IPS-15b (cell line): ENCODE measurements around the gene BCL3.

Experiments
- H3K27me3 ChIP-seq: one replicate; pipeline ENCODE4 v1.6.1; 2013; ENCODE audit warnings: low read length; ENCODE audit not compliant: control insufficient read depth, insufficient read depth
- H3K36me3 ChIP-seq: one replicate; pipeline ENCODE4 v1.6.1; 2013; ENCODE audit warnings: low read length; ENCODE audit not compliant: control insufficient read depth, insufficient read depth
- H3K4me1 ChIP-seq: one replicate; pipeline ENCODE4 v1.6.1; 2013; ENCODE audit warnings: mild to moderate bottlenecking, low read length; ENCODE audit not compliant: control insufficient read depth, insufficient read depth
- H3K4me3 ChIP-seq: one replicate; pipeline ENCODE4 v1.5.1; 2013; ENCODE audit warnings: low read depth, low read length
- H3K9ac ChIP-seq: one replicate; pipeline ENCODE4 v1.6.1; 2013; ENCODE audit warnings: low read depth, mild to moderate bottlenecking, low read length
- H3K9me3 ChIP-seq: one replicate; pipeline ENCODE4 v1.6.1; 2013; ENCODE audit warnings: mild to moderate bottlenecking, low read length; ENCODE audit not compliant: control insufficient read depth, insufficient read depth

BCL3 gene

DNA sequence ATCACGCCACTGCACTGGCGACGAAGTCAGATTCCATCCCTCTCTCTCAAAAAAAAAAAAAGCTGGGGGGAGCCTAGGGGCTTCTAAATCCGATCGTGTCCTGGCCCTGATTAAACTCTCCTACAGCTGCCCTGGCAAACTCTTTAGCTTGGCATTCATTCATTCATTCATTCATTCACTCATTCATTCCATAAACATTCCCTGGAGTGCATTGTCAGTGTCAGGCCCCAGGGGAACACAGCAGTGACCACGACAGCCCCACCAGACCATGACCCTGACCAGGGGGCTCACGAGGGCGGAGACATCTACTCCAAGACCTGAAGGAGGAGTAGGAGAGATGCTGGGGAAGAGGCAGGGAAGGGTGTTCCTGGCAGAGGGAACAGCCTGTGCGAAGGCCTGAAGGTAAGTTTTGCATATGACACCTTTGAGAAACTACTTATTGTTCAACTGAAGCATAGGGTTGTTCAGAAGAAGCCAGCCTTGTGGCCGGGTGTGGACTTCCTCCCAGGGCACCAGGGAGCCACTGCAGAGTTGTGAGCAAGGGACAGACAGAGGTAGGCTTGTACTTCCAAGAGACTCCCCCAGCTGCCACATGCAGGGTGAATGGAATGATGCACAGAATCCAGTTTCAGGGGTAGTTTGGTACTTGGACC, 25.1 kb upstream of the BCL3 start:
- H3K4me3 ChIP-seq = no peak overlapping the region
- no peaks in the 10 kb centered on the region for H3K9me3 ChIP-seq
- peaks cover 7% of the 10 kb centered on the region for H3K4me1 ChIP-seq
- H3K9ac ChIP-seq = peak overlapping the region; percentile 24
- H3K27me3 ChIP-seq = no peaks in the 10 kb centered on the region
- H3K36me3 ChIP-seq = no peaks in the 10 kb centered on the region

DNA sequence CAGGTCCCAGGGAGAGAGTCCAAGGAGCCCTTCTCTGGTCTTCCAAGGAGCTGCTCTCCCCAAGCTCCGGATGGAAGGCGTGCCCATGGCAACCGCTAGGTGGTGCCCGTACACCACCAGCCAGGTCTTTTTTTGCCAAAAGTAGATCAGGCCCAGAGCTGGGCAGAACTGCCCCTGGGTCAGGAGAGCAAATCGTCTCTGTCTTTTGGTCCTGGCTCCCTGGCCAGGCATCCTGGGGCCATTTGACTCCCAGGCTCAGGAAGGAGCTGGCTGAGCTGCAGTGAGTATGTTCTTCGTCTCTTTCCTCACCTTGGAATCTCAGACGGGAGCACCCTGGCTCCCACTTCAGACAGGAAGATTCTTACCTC, 24.6 kb upstream of the BCL3 start:
- Histone ChIP-seq H3K4me1 (peaks cover 6% of the 10 kb centered on the region), H3K27me3 (no peaks in the 10 kb centered on the region), H3K9ac (peak overlapping the region; percentile 24), H3K9me3 (no peaks in the 10 kb centered on the region), H3K4me3 (no peak overlapping the region), H3K36me3 (no peaks in the 10 kb centered on the region)

DNA sequence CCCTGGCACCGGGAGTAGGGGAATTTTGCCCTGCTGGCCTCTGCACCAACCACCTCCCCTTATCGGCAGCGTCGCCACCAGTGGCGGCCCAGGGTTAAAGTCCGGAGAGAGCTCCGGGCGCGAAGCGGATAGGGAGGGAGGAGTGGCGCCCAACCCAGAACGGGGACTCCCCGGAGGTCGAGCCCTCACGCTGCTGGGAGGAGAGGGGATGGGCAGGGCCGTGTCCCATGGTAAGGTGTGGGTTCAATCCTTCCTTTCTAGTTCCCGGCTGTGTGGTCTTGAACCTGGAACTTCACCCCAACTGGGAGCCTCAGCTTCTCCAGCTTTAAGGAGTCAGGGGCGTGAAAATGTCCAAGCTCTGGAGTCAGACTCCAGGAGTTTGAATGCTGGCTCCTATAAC, 23.3 kb upstream of the BCL3 start:
- no peaks in the 10 kb centered on the region for H3K27me3 ChIP-seq
- H3K4me1 ChIP-seq = peaks cover 4% of the 10 kb centered on the region
- H3K36me3 ChIP-seq = no peaks in the 10 kb centered on the region
- no peak overlapping the region for H3K4me3 ChIP-seq
- no peaks in the 10 kb centered on the region for H3K9me3 ChIP-seq
- H3K9ac ChIP-seq = no peak overlapping the region

DNA sequence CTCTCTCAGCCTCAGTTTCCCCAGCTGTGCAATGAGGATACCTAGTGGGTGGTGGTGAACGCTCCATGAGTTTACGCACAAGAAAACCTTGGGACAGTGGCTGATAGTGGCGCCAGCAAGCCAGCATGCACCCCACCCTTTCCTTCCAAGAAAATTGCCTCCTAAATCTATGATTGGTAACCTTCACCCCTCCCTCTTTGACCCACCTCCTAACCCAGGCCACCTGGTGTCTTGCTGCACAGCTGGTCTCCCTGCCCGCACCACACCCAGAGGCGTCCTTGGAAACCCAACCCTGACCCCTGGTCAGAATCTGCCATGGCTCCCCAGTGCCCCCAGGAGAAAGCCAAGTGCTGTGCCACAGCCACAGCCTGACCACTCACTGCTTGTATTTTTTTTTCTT, 22.8 kb upstream of the BCL3 start:
- Histone ChIP-seq H3K9ac (no peak overlapping the region), H3K27me3 (no peaks in the 10 kb centered on the region), H3K4me1 (peaks cover 4% of the 10 kb centered on the region), H3K4me3 (no peak overlapping the region), H3K36me3 (no peaks in the 10 kb centered on the region), H3K9me3 (no peaks in the 10 kb centered on the region)

DNA sequence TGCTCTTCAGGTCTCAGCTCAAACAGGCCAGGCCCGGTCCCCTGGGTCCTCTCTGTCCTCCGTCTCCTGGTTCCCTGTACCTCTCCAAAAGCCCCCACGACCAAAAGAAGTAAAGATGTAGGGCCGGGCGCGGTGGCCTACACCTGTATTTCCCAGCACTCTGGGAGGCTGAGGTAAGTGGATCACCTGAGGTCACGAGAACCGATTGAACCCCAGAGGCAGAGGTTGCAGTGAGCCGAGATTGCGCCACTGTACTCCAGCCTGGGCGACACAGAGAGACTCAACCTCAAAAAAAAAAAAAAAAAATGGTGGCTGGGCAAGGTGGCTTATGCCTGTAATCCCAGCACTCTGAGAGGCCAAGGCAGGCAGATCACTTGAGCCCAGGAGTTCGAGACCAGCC, 22.0 kb upstream of the BCL3 start:
- no peaks in the 10 kb centered on the region for H3K27me3 ChIP-seq
- H3K9ac ChIP-seq = no peak overlapping the region
- H3K9me3 ChIP-seq = no peaks in the 10 kb centered on the region
- no peaks in the 10 kb centered on the region for H3K36me3 ChIP-seq
- no peak overlapping the region for H3K4me3 ChIP-seq
- peaks cover 4% of the 10 kb centered on the region for H3K4me1 ChIP-seq

DNA sequence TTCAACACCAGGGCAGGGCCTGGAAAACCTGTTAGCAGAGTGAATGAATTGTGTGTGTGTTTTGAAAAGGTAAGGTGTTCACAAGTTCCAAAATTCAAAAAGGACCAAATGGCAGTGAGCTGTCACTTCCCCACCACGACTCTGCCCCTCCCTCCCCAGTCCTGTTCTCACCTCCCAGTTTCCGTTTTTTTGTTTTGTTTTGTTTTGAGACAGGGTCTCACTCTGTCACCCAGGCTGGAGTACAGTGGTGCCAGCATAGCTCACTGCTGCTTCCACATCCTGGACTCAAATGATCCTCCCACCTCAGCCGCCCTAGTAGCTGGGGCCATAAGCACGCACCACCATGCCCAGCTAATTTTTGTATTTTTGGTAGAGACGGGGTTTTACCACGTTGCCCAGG, 20.3 kb upstream of the BCL3 start:
- no peak overlapping the region for H3K4me3 ChIP-seq
- peaks cover 2% of the 10 kb centered on the region for H3K27me3 ChIP-seq
- no peak overlapping the region for H3K9ac ChIP-seq
- peaks cover 4% of the 10 kb centered on the region for H3K4me1 ChIP-seq
- H3K9me3 ChIP-seq = no peaks in the 10 kb centered on the region
- no peaks in the 10 kb centered on the region for H3K36me3 ChIP-seq

DNA sequence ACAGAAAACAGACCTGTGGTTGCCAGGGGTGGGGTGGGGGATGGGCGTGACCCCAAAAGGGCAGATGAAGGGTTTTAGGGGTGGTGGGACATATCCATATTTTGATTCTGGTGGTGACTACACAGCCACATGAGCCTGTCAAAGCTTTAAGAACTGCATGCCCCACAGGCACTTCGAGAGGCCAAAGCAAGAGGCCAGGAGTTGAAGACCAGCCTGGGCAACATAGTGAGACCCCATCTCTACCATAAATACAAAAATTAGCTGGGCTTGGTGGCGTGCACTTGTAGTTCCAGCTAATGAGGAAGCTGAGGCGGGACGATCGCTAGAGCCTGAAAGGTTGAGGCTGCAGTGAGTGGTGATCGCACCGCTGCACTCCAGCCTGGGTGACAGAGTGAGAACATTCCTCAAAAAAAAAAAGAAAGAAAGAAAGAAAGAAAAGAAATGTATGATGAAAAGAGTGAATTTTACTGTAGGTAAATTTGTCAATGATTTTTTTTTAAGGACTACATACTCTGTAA, 18.9 kb upstream of the BCL3 start:
- H3K4me1 ChIP-seq = peaks cover 4% of the 10 kb centered on the region
- H3K27me3 ChIP-seq = peaks cover 2% of the 10 kb centered on the region
- H3K36me3 ChIP-seq = no peaks in the 10 kb centered on the region
- no peaks in the 10 kb centered on the region for H3K9me3 ChIP-seq
- H3K4me3 ChIP-seq = no peak overlapping the region
- H3K9ac ChIP-seq = no peak overlapping the region

DNA sequence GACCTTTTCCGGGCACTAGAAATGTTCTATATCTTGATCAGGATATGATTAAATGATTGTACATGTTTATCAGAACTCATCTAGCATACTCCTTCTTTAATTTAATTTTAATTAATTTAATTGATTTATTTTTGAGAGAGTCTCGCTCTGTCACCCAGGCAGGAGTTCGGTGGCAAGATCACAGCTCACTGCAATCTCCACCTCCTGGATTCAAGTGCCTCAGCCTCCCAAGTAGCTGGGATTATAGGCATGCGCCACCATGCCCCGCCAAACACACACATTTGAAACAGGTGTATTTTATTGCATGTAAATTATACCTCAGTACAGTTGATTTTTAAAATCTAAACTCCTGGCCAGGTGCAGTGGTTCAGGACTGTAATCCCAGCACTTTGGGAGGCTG, 17.4 kb upstream of the BCL3 start:
- H3K4me3 ChIP-seq = no peak overlapping the region
- H3K27me3 ChIP-seq = peaks cover 5% of the 10 kb centered on the region
- H3K4me1 ChIP-seq = no peaks in the 10 kb centered on the region
- no peak overlapping the region for H3K9ac ChIP-seq
- H3K36me3 ChIP-seq = no peaks in the 10 kb centered on the region
- H3K9me3 ChIP-seq = no peaks in the 10 kb centered on the region

DNA sequence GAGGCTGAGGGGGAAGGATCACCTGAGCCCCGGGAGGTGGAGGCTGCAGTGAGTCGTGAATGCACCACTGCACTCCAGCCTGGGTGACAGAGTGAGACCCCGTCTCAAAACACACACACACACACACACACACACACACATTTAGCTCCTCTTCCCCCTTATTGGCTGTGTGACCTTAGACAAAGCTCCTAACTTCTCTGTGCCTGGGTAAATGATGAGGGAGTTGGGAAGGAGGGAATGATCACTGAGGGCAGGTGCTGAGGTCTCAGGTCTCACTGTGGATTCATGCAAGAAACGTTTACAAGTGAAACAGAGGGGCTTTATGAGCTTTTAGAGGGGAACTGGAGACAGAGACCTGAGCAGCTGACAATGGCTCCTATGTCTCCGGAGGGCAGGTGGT, 16.9 kb upstream of the BCL3 start:
- Histone ChIP-seq H3K9me3 (no peaks in the 10 kb centered on the region), H3K9ac (no peak overlapping the region), H3K4me1 (no peaks in the 10 kb centered on the region)

DNA sequence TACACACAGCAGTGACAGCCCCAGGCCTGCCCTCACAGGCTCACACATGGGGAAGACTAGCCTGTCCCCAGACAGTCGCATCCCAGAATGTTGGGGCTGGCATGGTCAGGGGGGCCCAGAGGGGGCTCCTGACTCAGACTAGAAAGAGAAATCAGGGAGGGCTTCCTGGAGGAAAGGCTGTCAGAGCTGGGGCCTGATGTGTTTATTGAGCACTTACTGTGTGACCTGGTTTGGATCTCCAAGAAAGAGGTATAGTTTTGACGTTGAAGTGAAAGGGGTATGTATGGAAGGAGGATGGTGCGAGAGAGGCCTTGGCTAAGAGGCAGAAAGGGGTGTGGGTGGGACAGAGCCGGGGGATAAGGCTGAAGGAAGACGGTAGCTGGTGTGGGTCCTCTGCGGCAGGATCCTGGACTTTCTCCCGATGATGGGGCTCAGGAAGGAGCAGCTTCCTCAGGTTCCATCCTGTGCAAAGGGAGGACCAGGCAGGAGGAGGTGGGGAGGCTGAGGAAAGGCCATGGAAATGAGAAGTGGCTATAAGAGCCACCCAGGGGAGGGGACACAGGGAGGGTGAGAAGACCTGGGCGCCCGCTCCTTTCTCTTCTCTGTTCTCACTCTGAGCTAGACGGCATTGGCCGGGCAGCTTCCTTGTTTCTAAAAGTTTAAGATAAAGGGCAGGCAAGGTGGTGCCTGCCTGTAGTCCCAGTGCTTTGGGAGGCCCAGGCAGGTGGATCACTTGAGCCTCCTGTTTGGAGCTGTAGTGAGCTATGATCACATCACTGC, 16.1 kb upstream of the BCL3 start:
- no peaks in the 10 kb centered on the region for H3K36me3 ChIP-seq
- no peaks in the 10 kb centered on the region for H3K9me3 ChIP-seq
- H3K4me3 ChIP-seq = no peak overlapping the region
- no peaks in the 10 kb centered on the region for H3K4me1 ChIP-seq
- peaks cover 5% of the 10 kb centered on the region for H3K27me3 ChIP-seq
- no peak overlapping the region for H3K9ac ChIP-seq

More for the DNA sequence above, 16.9 kb upstream of the BCL3 start:
- no peak overlapping the region for H3K4me3 ChIP-seq
- H3K27me3 ChIP-seq = peaks cover 5% of the 10 kb centered on the region
- H3K36me3 ChIP-seq = no peaks in the 10 kb centered on the region

DNA sequence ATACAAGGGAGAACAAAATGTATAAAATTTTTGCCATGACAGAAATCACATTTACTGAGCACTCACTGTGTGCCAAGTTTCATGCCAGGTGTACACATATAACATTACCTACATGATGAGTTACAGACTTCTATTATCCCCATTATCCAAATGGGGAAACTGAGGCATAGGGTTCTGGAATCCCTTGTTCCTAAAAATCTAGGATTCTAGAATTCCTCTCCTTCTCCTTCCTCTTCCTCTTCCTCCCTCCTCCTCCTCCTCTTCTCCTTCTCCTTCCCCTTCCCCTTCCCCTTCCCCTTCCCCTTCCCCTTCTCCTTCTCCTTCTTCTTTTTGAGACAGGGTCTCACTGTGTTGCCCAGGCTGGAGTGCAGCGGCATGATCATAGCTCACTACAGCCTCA, 14.2 kb upstream of the BCL3 start:
- H3K36me3 ChIP-seq = no peaks in the 10 kb centered on the region
- no peak overlapping the region for H3K4me3 ChIP-seq
- H3K9me3 ChIP-seq = no peaks in the 10 kb centered on the region
- peaks cover 5% of the 10 kb centered on the region for H3K27me3 ChIP-seq
- no peaks in the 10 kb centered on the region for H3K4me1 ChIP-seq
- no peak overlapping the region for H3K9ac ChIP-seq

DNA sequence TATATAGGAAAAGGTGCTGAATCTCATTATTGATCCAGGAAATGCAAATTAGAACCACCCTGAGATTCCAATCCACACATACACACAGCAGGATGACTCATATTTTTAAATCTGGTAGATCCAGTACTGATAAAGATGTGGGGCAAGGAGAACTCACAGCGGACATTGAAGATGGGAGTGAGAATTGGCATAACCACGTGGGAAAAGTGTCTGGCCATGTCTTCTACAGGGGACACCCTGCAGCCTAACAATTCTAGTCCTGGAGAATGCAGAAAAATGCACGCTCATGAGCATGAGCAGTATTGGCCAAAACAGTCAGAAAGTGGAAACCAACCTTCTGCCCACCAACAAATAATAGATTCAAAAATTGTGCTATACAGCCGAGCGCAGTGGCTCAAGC, 13.5 kb upstream of the BCL3 start:
- H3K4me1 ChIP-seq = no peaks in the 10 kb centered on the region

More for the DNA sequence above, 13.5 kb upstream of the BCL3 start:
- H3K36me3 ChIP-seq = no peaks in the 10 kb centered on the region
- H3K9ac ChIP-seq = no peak overlapping the region
- H3K4me3 ChIP-seq = no peak overlapping the region
- H3K9me3 ChIP-seq = no peaks in the 10 kb centered on the region
- peaks cover 5% of the 10 kb centered on the region for H3K27me3 ChIP-seq
